ENCODE measurements around the gene GIPR.

- TF ChIP-seq CTCF (conservative IDR thresholded peaks at IDR 0.05; ENCODE audit: low read depth, low read length) (no peak), EZH2 (IDR thresholded peaks at IDR 0.05; ENCODE audit: borderline replicate concordance, low read depth, low read length, poor library complexity, severe bottlenecking) (no peak)
These were observed 31.7 kb upstream of the GIPR start for GRCh38 chr19:45636275-45636674.

All from A673 (cell line).